ENCODE measurements around the gene GSTM3.
A peak's percentile ranks its signal among the peaks of the same experiment; 100 is the strongest.

DNA sequence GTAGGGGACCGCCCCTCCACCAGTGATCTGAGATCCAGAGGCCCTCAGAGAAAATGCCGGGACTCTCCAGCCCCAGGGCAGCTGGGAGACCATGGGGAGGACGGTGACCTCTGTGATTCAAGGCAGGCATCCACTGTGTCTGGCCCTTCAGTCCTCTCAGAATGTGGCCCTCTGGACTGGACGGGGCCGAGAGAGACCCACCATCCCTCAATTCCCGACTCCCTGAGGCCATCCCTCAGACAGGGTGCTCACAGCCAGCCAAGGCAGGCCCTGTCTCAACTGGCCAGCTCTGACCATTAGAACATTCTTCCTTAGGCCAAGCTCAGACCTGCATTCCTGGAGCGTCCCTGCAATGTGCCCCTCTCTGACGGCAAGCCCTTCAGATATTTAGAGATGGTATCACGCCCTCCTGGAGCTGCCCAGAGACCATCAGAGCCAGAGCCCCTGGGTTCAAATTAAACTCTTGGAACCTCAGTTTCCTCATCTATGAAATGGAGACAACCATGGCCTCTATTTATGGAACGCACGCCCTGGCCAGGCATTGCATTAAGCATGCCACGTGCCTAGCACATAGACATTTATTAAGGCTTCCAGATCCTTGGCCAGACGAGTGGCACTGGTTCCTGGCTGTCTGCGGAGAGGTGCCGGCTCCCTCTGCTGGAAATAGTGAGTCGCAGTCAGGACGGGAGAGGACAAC is 32.5 kb upstream of the GSTM3 start:
- TF ChIP-seq, protein P1, sequence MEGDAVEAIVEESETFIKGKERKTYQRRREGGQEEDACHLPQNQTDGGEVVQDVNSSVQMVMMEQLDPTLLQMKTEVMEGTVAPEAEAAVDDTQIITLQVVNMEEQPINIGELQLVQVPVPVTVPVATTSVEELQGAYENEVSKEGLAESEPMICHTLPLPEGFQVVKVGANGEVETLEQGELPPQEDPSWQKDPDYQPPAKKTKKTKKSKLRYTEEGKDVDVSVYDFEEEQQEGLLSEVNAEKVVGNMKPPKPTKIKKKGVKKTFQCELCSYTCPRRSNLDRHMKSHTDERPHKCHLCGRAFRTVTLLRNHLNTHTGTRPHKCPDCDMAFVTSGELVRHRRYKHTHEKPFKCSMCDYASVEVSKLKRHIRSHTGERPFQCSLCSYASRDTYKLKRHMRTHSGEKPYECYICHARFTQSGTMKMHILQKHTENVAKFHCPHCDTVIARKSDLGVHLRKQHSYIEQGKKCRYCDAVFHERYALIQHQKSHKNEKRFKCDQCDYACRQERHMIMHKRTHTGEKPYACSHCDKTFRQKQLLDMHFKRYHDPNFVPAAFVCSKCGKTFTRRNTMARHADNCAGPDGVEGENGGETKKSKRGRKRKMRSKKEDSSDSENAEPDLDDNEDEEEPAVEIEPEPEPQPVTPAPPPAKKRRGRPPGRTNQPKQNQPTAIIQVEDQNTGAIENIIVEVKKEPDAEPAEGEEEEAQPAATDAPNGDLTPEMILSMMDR (IDR thresholded peaks at IDR 0.05) = peak; percentile 80 to 96 (median 88)
- peak in 3 of 4 donors; percentile 43 to 52 (median 51) for TF ChIP-seq POLR2AphosphoS5 (IDR thresholded peaks at IDR 0.05)
- no peak for TF ChIP-seq POLR2A (IDR thresholded peaks at IDR 0.05)
- no peak for TF ChIP-seq EP300 (IDR thresholded peaks at IDR 0.05)

All from sigmoid colon (tissue), 4 donors.